OCI-LY1 (cell line): ENCODE measurements around the gene METAP1.

ENCODE experiments used
- CTCF ChIP-seq: fragments of 200-600 bp; sonication (generic), shearing (Covaris generic); IDR thresholded peaks from 2 replicates; pipeline ENCODE4 v1.5.1; 2017; ENCODE audit warnings: mild to moderate bottlenecking, antibody characterized with exemption, low read length, moderate library complexity, mixed read lengths
- EZH2 ChIP-seq: fragments of 200-600 bp; sonication (generic), shearing (Covaris generic); IDR thresholded peaks from 2 replicates; pipeline ENCODE4 v1.8.0; 2017; ENCODE audit warnings: borderline replicate concordance, mixed run types, mild to moderate bottlenecking, antibody characterized with exemption, low read length, moderate library complexity, mixed read lengths

- TF ChIP-seq CTCF (no peak), EZH2 (no peak)
Observed at GRCh38 chr4:99067617-99068016, 72.1 kb downstream of the METAP1 start.
